ENCODE data around the gene CHCHD3. TPM values are rescaled to one million over a fixed set of nuclear protein-coding genes. Genes with fewer than 3 reads are reported as not detected.

Gene CHCHD3
- total RNA-seq, 1 experiment from 2014 or later = 114 TPM

DNA sequence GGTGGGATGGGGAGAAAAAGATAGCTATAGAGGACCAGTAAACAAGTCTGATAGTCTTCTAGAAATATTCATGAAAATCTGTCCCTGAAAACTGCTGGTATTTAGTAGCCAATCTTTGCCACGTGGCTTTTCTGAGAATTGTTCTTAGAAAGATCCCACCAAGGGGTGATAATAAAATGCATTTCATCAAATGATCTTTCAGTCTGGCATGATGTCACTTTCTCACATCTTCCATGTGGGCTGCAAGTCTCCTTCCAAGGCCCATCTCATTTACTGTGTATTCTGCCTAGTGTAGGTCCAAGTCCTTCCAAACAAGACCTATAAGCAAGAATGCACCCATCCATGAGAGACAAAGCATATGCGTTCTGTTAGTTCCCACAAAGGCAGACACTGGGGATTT lies 226.0 kb downstream of the CHCHD3 start (continued):
- TF ChIP-seq, protein P1, sequence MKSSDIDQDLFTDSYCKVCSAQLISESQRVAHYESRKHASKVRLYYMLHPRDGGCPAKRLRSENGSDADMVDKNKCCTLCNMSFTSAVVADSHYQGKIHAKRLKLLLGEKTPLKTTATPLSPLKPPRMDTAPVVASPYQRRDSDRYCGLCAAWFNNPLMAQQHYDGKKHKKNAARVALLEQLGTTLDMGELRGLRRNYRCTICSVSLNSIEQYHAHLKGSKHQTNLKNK (CRISPR knock-in tag; IDR thresholded peaks at IDR 0.05) = no peak
- TF ChIP-seq CREM (CRISPR knock-in tag; IDR thresholded peaks at IDR 0.05) (no peak), NFE2L1 (CRISPR knock-in tag; IDR thresholded peaks at IDR 0.05) (no peak), NFATC4 (CRISPR knock-in tag; IDR thresholded peaks at IDR 0.05) (no peak), JAZF1 (CRISPR knock-in tag; IDR thresholded peaks at IDR 0.05) (no peak)
- TF ChIP-seq, protein P2, sequence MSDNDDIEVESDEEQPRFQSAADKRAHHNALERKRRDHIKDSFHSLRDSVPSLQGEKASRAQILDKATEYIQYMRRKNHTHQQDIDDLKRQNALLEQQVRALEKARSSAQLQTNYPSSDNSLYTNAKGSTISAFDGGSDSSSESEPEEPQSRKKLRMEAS (CRISPR knock-in tag; IDR thresholded peaks at IDR 0.05) = no peak

DNA sequence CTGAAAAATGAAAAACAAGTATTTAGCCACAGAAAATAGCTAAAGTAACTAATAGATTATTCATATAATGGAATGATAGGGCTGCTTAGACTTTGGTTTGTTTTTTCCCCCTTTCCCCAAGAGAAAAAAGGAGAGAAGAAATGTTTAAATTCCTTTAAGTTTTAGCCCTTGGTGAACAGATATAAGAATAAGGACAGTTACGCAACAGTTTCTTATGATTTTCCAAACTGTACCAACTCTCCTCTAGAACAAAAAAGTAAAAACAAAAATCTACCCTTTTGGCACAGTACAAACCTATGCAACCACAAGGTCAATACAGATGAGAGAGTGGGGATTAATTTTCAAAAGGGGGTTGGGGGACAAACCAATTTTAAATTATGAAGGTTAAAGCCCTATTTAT lies 227.7 kb downstream of the CHCHD3 start:
- no peak for DNase-seq (ENCODE audit: low spot score)
- Mint-ChIP-seq H3K4me1 (peaks cover 22% of the 10 kb centered on the region), H3K36me3 (no peaks in the 10 kb centered on the region), H3K9me3 (no peaks in the 10 kb centered on the region), H3K27ac (no peak overlapping the region), H3K4me3 (no peak overlapping the region), H3K27me3 (ENCODE audit: low read depth) (no peaks in the 10 kb centered on the region)
- no peak for ATAC-seq
- no peak for TF ChIP-seq CREB1 (CRISPR knock-in tag; IDR thresholded peaks at IDR 0.05)
- POLR2A ChIA-PET = no interaction called here
- CTCF ChIA-PET = no interaction called here

DNA sequence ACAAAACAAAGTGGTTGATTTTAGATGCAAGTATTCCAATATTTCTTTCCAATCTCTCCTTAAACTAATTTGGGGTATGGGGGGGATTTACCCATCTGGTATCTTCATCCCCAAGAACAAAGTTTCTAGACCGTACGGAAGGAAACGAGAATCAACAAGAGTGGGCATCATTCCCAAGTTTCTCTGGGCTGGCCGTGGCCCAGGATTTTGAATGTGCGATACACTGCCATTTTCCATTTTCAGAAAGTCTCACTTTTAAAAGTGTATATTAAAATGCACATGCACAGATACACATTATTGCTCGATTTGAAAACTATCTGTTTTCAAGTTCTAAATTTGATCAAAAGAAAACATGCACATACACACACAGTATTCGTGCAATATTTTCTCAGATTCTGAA lies 234.5 kb downstream of the CHCHD3 start:
- POLR2A ChIA-PET = no interaction called here
- ATAC-seq = no peak
- H3K4me1 Mint-ChIP-seq = no peaks in the 10 kb centered on the region

DNA sequence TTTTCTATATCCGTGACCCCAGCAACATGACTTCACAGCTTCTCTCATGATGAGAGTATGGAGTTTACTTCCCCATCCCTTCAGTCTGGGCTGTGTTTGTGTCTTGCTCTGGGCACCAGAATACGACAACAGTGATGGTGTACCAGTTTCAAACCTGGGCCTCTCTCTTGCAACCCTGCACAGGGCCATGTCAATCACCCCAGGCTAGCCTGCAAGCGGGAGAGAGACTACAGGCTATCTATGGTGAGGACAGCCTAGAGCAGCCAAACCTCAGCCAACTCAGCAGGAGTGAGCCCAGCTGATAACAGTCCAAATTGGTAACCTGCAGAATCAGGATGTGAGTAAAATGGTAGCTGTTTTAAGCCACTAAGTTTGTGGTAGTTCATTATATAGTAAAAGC lies 235.8 kb downstream of the CHCHD3 start:
- ATAC-seq (no peak), DNase-seq (ENCODE audit: low spot score) (no peak)
- H3K4me3 Mint-ChIP-seq = no peak overlapping the region
- no peaks in the 10 kb centered on the region for H3K36me3 Mint-ChIP-seq
- no peaks in the 10 kb centered on the region for H3K9me3 Mint-ChIP-seq
- no peak overlapping the region for H3K27ac Mint-ChIP-seq
- peaks cover 3% of the 10 kb centered on the region for H3K4me1 Mint-ChIP-seq
- ChIA-PET CTCF (no interaction called here), POLR2A (no interaction called here)
- TF ChIP-seq ATF1 (CRISPR knock-in tag; IDR thresholded peaks at IDR 0.05) = no peak
- TF ChIP-seq, protein P2 (CRISPR knock-in tag; IDR thresholded peaks at IDR 0.05) = no peak
- H3K27me3 Mint-ChIP-seq (ENCODE audit: low read depth) = no peaks in the 10 kb centered on the region

More for the DNA sequence above, 234.5 kb downstream of the CHCHD3 start:
- DNase-seq (ENCODE audit: low spot score) = no peak
- Mint-ChIP-seq H3K27ac (no peak overlapping the region), H3K36me3 (no peaks in the 10 kb centered on the region), H3K4me3 (no peak overlapping the region), H3K9me3 (no peaks in the 10 kb centered on the region), H3K27me3 (ENCODE audit: low read depth) (no peaks in the 10 kb centered on the region)
- TF ChIP-seq ZNF263 (CRISPR knock-in tag; IDR thresholded peaks at IDR 0.05; ENCODE audit: low read depth) = no peak
- TF ChIP-seq SP1 (CRISPR knock-in tag; conservative IDR thresholded peaks at IDR 0.05) = no peak
- TF ChIP-seq, protein P3, sequence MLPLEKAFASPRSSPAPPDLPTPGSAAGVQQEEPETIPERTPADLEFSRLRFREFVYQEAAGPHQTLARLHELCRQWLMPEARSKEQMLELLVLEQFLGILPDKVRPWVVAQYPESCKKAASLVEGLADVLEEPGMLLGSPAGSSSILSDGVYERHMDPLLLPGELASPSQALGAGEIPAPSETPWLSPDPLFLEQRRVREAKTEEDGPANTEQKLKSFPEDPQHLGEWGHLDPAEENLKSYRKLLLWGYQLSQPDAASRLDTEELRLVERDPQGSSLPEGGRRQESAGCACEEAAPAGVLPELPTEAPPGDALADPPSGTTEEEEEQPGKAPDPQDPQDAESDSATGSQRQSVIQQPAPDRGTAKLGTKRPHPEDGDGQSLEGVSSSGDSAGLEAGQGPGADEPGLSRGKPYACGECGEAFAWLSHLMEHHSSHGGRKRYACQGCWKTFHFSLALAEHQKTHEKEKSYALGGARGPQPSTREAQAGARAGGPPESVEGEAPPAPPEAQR (CRISPR knock-in tag; IDR thresholded peaks at IDR 0.05) = no peak
- CTCF ChIA-PET = no interaction called here

DNA sequence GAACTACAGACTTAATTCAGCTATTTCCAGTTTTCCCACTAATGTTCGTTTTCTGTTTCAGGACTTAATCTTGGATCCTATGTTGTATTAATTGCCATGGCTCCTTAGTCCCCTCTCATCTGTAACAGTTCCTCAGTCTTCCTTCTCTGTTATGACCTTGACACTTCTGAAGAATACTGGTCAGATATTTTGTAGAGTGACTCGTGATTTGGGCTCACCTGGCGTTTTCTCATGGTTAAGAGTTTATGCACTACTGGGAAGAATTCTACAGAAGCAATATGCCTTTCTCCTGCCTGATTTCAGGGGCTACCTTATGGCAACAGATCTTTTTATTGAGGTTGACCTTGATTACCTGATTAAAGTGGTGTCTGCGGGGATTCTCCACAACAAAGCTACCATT lies 239.4 kb downstream of the CHCHD3 start:
- H3K36me3 Mint-ChIP-seq = no peaks in the 10 kb centered on the region
- DNase-seq (ENCODE audit: low spot score) (no peak), ATAC-seq (no peak)
- ChIA-PET CTCF (no interaction called here), POLR2A (no interaction called here)
- TF ChIP-seq, protein P4, sequence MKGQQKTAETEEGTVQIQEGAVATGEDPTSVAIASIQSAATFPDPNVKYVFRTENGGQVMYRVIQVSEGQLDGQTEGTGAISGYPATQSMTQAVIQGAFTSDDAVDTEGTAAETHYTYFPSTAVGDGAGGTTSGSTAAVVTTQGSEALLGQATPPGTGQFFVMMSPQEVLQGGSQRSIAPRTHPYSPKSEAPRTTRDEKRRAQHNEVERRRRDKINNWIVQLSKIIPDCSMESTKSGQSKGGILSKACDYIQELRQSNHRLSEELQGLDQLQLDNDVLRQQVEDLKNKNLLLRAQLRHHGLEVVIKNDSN (CRISPR knock-in tag; IDR thresholded peaks at IDR 0.05) = no peak
- no peak for TF ChIP-seq ZNF219 (CRISPR knock-in tag; IDR thresholded peaks at IDR 0.05; ENCODE audit: borderline replicate concordance)
- TF ChIP-seq TEAD1 (CRISPR knock-in tag; IDR thresholded peaks at IDR 0.05) = no peak
- TF ChIP-seq, protein P5, sequence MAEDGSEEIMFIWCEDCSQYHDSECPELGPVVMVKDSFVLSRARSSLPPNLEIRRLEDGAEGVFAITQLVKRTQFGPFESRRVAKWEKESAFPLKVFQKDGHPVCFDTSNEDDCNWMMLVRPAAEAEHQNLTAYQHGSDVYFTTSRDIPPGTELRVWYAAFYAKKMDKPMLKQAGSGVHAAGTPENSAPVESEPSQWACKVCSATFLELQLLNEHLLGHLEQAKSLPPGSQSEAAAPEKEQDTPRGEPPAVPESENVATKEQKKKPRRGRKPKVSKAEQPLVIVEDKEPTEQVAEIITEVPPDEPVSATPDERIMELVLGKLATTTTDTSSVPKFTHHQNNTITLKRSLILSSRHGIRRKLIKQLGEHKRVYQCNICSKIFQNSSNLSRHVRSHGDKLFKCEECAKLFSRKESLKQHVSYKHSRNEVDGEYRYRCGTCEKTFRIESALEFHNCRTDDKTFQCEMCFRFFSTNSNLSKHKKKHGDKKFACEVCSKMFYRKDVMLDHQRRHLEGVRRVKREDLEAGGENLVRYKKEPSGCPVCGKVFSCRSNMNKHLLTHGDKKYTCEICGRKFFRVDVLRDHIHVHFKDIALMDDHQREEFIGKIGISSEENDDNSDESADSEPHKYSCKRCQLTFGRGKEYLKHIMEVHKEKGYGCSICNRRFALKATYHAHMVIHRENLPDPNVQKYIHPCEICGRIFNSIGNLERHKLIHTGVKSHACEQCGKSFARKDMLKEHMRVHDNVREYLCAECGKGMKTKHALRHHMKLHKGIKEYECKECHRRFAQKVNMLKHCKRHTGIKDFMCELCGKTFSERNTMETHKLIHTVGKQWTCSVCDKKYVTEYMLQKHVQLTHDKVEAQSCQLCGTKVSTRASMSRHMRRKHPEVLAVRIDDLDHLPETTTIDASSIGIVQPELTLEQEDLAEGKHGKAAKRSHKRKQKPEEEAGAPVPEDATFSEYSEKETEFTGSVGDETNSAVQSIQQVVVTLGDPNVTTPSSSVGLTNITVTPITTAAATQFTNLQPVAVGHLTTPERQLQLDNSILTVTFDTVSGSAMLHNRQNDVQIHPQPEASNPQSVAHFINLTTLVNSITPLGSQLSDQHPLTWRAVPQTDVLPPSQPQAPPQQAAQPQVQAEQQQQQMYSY (CRISPR knock-in tag; IDR thresholded peaks at IDR 0.05) = no peak
- TF ChIP-seq MYBL2 (CRISPR knock-in tag; IDR thresholded peaks at IDR 0.05) = no peak
- no peak for TF ChIP-seq ZNF263 (CRISPR knock-in tag; IDR thresholded peaks at IDR 0.05; ENCODE audit: low read depth)
- no peak for TF ChIP-seq ELF4 (CRISPR knock-in tag; IDR thresholded peaks at IDR 0.05; ENCODE audit: low read depth)
- no peaks in the 10 kb centered on the region for H3K9me3 Mint-ChIP-seq
- peaks cover 13% of the 10 kb centered on the region for H3K4me1 Mint-ChIP-seq
- H3K4me3 Mint-ChIP-seq = no peak overlapping the region
- no peak overlapping the region for H3K27ac Mint-ChIP-seq
- no peaks in the 10 kb centered on the region for H3K27me3 Mint-ChIP-seq (ENCODE audit: low read depth)

Measured in WTC11 (cell line).